Uterus (tissue), 2 donors: ENCODE results near the gene KLK4.

ENCODE experiments used
- POLR2A ChIP-seq, 2 donors: fragments of 450-650 bp; IDR thresholded peaks; one replicate each; pipeline ENCODE4 v1.6.1; 2016; ENCODE audit warnings: antibody characterized with exemption in 2 of 2, mild to moderate bottlenecking in 1 of 2, moderate library complexity in 1 of 2
- TF ChIP-seq, protein P1 (sequence below), 4 experiments: fragments of 200-600 bp in 2 of 4; fragments of 450-650 bp in 2 of 4; sonication (generic) in 2 of 4; IDR thresholded peaks; one replicate each; pipeline ENCODE4 v1.5.1; 2016 to 2019; ENCODE audit warnings: antibody characterized with exemption in 4 of 4, mild to moderate bottlenecking in 2 of 4, moderate library complexity in 1 of 4

DNA sequence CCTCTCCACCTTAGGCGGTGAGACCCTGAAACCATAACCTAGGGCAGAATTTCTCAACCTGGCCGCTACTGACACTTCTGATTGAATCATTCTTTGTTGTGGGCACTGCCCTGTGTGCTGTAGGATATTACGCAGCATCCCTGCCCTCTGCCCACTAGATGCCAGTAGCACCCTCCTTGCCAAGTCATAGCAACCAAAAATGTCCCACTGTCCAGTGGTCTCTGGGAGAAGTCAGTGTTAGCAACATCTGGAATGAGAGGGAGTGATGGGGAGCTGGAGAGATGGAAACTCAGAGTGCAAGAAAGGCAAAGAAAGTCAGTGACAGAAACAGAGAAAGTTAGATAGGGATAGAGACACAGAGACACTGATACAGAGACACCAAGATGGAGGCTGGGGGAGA is 13.6 kb downstream of the KLK4 start:
- TF ChIP-seq, protein P1, sequence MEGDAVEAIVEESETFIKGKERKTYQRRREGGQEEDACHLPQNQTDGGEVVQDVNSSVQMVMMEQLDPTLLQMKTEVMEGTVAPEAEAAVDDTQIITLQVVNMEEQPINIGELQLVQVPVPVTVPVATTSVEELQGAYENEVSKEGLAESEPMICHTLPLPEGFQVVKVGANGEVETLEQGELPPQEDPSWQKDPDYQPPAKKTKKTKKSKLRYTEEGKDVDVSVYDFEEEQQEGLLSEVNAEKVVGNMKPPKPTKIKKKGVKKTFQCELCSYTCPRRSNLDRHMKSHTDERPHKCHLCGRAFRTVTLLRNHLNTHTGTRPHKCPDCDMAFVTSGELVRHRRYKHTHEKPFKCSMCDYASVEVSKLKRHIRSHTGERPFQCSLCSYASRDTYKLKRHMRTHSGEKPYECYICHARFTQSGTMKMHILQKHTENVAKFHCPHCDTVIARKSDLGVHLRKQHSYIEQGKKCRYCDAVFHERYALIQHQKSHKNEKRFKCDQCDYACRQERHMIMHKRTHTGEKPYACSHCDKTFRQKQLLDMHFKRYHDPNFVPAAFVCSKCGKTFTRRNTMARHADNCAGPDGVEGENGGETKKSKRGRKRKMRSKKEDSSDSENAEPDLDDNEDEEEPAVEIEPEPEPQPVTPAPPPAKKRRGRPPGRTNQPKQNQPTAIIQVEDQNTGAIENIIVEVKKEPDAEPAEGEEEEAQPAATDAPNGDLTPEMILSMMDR (IDR thresholded peaks at IDR 0.05), result no peak
- TF ChIP-seq POLR2A (IDR thresholded peaks at IDR 0.05), result no peak
